GM15510 (cell line): ENCODE measurements around the gene GPR171.

Experiments
- POLR2A ChIP-seq: IDR thresholded peaks from 3 replicates; pipeline ENCODE4 v1.6.1; 2011; ENCODE audit warnings: borderline replicate concordance; ENCODE audit not compliant: insufficient read length; ENCODE audit errors: extremely low read depth

Gene GPR171

GRCh38 chr3:151166161-151166560, 36.9 kb downstream of the GPR171 start:
- no peak for TF ChIP-seq POLR2A

GRCh38 chr3:151165226-151165625, 37.8 kb downstream of the GPR171 start:
- no peak for TF ChIP-seq POLR2A

DNA sequence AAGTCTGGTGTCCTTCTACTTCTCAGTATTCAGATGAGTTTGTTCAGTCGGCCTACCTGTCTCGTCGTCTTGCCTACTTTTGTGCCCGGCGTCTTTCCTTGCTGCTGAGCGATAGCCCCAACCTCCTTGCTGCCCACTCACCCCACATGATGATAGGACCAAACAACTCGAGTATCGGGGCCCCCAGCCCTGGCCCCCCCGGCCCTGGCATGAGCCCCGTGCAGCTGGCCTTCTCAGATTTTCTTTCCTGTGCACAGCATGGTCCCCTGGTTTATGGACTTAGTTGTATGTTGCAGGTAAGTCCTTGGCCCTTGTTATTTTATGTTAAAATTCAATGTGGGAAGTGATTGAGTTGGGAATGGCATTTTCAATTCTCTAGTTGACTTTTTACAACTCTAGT, 43.2 kb downstream of the GPR171 start:
- no peak for TF ChIP-seq POLR2A

GRCh38 chr3:151156618-151157216, 46.3 kb downstream of the GPR171 start:
- no peak for TF ChIP-seq POLR2A

GRCh38 chr3:151155409-151156128, 47.4 kb downstream of the GPR171 start:
- TF ChIP-seq POLR2A: no peak

- TF ChIP-seq POLR2A: no peak
Observed at GRCh38 chr3:151154566-151154965, 48.5 kb downstream of the GPR171 start.

DNA sequence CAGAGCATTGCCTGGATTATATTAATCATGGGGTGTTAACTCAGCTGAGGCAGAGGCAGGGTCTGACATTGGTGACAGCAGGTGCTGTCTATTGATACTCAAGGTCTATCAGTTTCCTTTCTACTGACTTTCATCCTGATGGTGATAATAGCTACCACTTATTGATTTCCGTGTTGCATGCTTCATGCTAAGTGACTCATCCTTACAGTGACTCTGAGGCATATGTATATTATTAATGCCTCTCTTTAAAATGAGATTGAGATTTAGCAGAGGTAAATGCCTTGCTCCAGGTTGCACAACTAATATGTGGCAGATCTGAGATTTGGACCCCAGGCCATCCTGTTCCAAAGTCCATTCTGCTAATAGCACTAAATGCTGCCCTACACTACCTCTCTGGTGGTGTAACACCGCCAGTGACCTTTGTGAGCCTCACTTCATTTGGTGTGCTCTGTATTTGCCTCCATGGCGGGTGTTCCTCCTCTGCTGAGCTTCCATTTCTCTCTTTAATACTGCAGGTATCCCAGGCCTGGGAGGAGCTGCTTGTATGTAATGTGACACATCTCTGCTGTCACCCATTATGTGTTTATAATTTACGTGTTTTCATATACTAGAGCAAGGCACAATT, 50.4 kb downstream of the GPR171 start:
- TF ChIP-seq POLR2A: no peak
